Mesenteric fat pad (tissue), 1 donor: ENCODE results near the gene HAO2. TPM values are rescaled to one million over a fixed set of nuclear protein-coding genes. Genes with fewer than 3 reads are reported as not detected.
"Not testable (repeated sequence)": the region's sequence is repeated elsewhere in the genome, so short reads cannot be mapped to it uniquely, and the experiment has no call there.

Experiments
- DNase-seq: peaks from one replicate; pipeline ENCODE4 v3.0.0-alpha.2; 2020; ENCODE audit warnings: low spot score
- total RNA-seq: library from RNA; stranded (reverse); fragmentation: NEBNext Ultra II Directional; extraction: Animal tissue kit (Norgen Biotek cat#: 25700); gene quantifications from one replicate; pipeline ENCODE4 v1.2.1, GENCODE V29; 2021
- donor health status: DM: yes; HTN: yes; CAD: no.

Gene HAO2
- total RNA-seq, 1 donor from 2014 or later, result not detected

GRCh38 chr1:119377594-119377993 lies 9.0 kb downstream of the HAO2 start:
- not testable (repeated sequence) for DNase-seq

- no peak for DNase-seq
Observed at GRCh38 chr1:119379117-119379516, 10.5 kb downstream of the HAO2 start.

GRCh38 chr1:119380304-119380703 lies 11.7 kb downstream of the HAO2 start:
- DNase-seq, result no peak

GRCh38 chr1:119380983-119381662 lies 12.5 kb downstream of the HAO2 start:
- no peak for DNase-seq

- no peak for DNase-seq
Observed at GRCh38 chr1:119384591-119384990, 16.0 kb downstream of the HAO2 start.

GRCh38 chr1:119385650-119386049 lies 17.1 kb downstream of the HAO2 start:
- no peak for DNase-seq

- DNase-seq, result no peak
Observed at GRCh38 chr1:119387858-119388257, 19.3 kb downstream of the HAO2 start.

GRCh38 chr1:119388450-119388849 lies 19.9 kb downstream of the HAO2 start:
- DNase-seq, result no peak

GRCh38 chr1:119390526-119390925 lies 21.9 kb downstream of the HAO2 start:
- no peak for DNase-seq

GRCh38 chr1:119391749-119392148 lies 23.2 kb downstream of the HAO2 start:
- DNase-seq, result no peak

- no peak for DNase-seq
Observed at GRCh38 chr1:119394085-119394484, 25.5 kb downstream of the HAO2 start.

- no peak for DNase-seq
Observed at GRCh38 chr1:119396982-119397381, 28.4 kb downstream of the HAO2 start.

- DNase-seq, result no peak
Observed at GRCh38 chr1:119397986-119398385, 29.4 kb downstream of the HAO2 start.

GRCh38 chr1:119404736-119405135 lies 36.2 kb downstream of the HAO2 start:
- no peak for DNase-seq

GRCh38 chr1:119409731-119410130 lies 41.1 kb downstream of the HAO2 start:
- no peak for DNase-seq

- DNase-seq, result no peak
Observed at GRCh38 chr1:119410961-119411360, 42.4 kb downstream of the HAO2 start.

- no peak for DNase-seq
Observed at GRCh38 chr1:119414950-119415349, 46.4 kb downstream of the HAO2 start, which contains the start of gene HSD3B2. Gene HSD3B2 (plus strand): TSS chr1:119415150. CDS start chr1:119415420, 270 bp downstream.

GRCh38 chr1:119416006-119416640 lies 47.5 kb downstream of the HAO2 start:
- DNase-seq, result no peak

- DNase-seq, result no peak
Observed at GRCh38 chr1:119419109-119419508, 50.5 kb downstream of the HAO2 start.

- no peak for DNase-seq
Observed at GRCh38 chr1:119420638-119421037, 52.1 kb downstream of the HAO2 start.

GRCh38 chr1:119422631-119423030 lies 54.0 kb downstream of the HAO2 start:
- no peak for DNase-seq

- DNase-seq, result no peak
Observed at GRCh38 chr1:119428991-119429390, 60.4 kb downstream of the HAO2 start.

- no peak for DNase-seq
Observed at GRCh38 chr1:119429687-119430086, 61.1 kb downstream of the HAO2 start.
